ENCODE data around the gene PDCD5.

DNA sequence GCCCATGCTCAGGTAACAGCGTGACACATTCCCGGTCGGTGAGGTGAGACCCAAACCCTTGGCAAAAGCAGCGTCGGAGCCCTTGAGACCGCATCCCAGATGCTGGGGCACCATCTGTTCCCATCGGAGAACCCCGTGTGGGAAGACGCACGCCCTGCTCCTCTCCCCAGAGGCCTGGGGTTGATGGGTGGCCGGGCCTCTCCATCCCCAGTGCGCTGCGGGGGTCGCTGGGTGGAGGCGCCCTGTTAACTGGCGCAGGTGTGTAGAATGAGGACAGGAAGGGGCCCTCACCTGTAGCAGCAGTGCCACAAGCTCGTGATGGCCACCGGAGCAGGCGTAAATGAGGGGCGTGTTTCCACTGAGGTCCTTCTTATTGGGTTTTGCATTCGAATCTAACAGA is 24.6 kb downstream of the PDCD5 start:
- TF ChIP-seq POLR2A (IDR thresholded peaks at IDR 0.05; ENCODE audit: low read depth, low read length) (no peak), EZH2 (IDR thresholded peaks at IDR 0.05; ENCODE audit: borderline replicate concordance, low read depth, low read length, severe bottlenecking) (no peak)
- TF ChIP-seq, protein P1, sequence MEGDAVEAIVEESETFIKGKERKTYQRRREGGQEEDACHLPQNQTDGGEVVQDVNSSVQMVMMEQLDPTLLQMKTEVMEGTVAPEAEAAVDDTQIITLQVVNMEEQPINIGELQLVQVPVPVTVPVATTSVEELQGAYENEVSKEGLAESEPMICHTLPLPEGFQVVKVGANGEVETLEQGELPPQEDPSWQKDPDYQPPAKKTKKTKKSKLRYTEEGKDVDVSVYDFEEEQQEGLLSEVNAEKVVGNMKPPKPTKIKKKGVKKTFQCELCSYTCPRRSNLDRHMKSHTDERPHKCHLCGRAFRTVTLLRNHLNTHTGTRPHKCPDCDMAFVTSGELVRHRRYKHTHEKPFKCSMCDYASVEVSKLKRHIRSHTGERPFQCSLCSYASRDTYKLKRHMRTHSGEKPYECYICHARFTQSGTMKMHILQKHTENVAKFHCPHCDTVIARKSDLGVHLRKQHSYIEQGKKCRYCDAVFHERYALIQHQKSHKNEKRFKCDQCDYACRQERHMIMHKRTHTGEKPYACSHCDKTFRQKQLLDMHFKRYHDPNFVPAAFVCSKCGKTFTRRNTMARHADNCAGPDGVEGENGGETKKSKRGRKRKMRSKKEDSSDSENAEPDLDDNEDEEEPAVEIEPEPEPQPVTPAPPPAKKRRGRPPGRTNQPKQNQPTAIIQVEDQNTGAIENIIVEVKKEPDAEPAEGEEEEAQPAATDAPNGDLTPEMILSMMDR (IDR thresholded peaks at IDR 0.05; ENCODE audit: extremely low read depth in 1 of 2, insufficient read depth in 1 of 2, low read depth in 1 of 2, low read length in 2 of 2) = no peak
